Anterior cingulate cortex (tissue), 58 donors: ENCODE data around the gene GALNT11.
"Not testable (repeated sequence)": the region's sequence is repeated elsewhere in the genome, so short reads cannot be mapped to it uniquely, and the experiment has no call there.

Experiments
- DNase-seq, 58 donors: peaks; one replicate each; lab custom pipeline; 2025; lab: John Stamatoyannopoulos, UW

GALNT11 gene

GRCh38 chr7:152065800-152066344 lies 40.4 kb downstream of the GALNT11 start:
- DNase-seq = not testable (repeated sequence)

DNA sequence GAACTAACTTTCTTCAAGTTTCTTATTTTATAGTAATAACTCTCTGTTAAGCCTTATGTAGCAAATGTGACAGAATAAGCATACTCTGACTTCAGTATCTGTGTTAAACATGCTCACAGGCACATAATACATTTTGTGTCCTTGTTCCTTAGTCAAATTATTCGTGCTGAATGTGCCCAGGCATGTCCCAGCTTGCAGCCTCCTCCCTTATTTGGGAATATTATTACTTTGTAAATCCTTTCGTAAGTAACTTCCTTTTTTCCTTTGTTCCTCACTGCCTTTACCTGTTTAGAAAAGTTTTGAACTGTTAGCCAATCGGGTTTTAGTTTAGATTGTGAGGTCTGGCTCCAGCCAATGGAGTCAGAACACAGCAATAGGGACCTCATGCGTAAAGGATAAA lies 46.9 kb downstream of the GALNT11 start:
- no peak for DNase-seq

GRCh38 chr7:152073352-152073751 lies 47.9 kb downstream of the GALNT11 start:
- no peak for DNase-seq

GRCh38 chr7:152074673-152075072 lies 49.2 kb downstream of the GALNT11 start:
- no peak for DNase-seq

- DNase-seq = not testable (repeated sequence)
These were observed 49.9 kb downstream of the GALNT11 start for GRCh38 chr7:152075379-152075778.

- peak in 7 of 58 donors; percentile 1 to 29 (median 4) for DNase-seq
These were observed 50.9 kb downstream of the GALNT11 start for GRCh38 chr7:152076324-152076821.

DNA sequence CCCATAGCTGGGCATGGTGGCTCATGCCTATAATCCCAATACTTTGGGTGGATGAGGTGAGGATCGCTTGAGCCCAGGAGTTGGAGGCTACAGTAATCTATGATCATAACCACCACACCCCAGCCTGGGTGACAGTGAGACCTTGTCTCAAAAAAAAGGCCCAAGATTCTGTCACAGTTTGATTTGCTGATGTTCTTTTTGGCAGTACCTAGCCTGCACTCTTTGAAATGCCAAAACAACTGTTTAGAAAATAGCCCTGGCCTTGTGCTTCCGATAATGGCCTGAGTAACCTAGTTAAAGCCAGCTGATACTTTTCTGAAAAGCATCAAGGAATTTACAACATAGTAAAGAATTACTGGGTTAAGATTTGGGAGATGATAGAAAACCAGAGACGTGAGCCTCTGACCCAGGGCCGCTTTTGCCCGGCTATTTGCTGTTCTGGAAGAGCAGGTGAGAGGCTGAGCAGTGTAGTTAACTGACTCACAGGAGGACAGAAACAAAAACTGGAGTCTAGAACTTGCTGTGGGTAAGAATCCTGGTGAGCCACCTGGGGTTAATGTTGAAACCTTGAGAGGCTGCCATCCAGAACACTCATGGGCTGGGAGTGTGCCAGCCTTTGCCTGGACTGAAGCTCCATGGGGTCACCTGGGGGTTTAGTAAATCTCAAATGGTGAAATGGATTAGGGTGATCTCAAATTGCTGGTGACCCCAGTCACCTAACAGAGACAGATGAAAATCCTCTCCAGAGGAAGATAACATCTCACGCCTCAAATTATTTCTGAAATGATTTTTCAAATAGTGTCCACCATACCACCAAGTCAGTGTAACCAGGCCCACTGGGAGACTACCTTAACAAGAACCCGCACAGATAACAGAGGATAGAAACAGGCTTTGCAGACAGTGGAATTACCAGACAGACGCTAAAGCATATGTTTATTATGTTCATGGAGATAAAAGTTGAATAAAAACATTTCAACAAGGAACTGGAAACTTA lies 51.8 kb downstream of the GALNT11 start:
- DNase-seq = no peak

DNA sequence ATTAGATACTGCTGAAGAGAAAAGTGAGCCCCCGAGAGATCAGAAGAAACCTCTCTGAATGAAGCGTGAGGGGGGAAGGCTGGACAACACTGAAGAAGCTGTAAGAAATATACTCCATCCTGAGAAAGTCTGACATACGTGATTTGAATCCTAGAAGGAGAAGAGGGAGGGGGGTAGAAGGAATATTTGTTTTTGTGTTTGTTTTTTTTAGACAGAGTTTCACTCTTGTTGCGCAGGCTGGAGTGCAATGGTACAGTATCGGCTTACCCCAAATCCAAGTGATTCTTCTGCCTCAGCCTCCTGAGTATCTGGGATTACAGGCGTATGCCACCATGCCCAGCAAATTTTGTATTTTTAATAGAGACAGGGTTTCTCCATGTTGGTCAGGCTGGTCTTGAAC lies 52.6 kb downstream of the GALNT11 start:
- DNase-seq = no peak

- no peak for DNase-seq
These were observed 53.3 kb downstream of the GALNT11 start for GRCh38 chr7:152078786-152079185.

- DNase-seq = no peak
These were observed 55.6 kb downstream of the GALNT11 start for GRCh38 chr7:152081088-152081487.

DNA sequence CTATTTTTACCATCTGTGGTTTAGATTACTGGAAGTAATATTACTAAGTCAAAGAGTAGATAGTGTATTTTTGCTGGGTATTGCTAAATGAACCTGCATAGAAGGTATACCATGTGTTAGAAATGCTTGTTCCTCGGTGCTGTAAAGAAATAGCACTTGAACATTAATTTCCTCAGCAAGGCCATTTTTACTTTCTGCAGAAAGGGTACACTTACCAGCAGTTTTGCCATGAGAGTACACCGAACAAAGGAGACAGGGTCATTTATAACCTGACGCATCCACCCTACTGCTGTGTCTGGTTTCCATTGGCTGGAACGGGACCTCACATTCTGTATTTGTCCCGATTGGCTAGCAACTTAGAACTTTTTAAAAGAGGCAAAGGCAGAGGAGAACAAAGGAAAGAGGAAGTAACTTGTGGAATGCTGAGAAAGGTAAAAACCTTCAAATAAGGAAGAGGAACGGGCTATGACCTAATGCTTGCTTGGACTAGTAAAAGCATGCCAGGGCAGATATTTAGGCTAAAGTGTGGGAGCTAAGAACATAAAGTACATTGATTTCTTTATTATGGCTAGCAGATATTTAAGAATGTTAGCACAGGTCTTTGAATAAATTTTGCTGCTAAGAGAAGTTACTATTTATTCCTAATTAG lies 56.7 kb downstream of the GALNT11 start:
- not testable (repeated sequence) for DNase-seq

DNA sequence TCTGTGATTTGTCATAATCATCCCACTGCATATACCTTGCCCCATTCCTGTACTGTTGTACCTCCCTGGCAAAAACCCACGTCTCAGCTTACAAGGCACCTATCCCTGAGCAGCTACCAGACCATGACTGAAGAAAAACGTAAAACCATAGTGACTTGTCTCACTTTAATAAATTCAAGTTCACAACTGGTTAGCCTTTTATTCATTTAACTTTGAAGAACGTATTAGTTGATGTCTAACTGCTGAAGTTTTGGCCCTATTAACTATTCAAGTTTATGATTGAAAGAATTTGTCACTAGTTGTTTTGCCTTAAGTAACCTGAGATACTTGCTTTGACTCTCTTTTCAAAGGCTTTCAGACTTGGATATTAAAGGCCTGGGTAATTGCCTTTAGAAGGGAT lies 59.7 kb downstream of the GALNT11 start:
- no peak for DNase-seq

GRCh38 chr7:152086513-152086912 lies 61.0 kb downstream of the GALNT11 start:
- DNase-seq = no peak

DNA sequence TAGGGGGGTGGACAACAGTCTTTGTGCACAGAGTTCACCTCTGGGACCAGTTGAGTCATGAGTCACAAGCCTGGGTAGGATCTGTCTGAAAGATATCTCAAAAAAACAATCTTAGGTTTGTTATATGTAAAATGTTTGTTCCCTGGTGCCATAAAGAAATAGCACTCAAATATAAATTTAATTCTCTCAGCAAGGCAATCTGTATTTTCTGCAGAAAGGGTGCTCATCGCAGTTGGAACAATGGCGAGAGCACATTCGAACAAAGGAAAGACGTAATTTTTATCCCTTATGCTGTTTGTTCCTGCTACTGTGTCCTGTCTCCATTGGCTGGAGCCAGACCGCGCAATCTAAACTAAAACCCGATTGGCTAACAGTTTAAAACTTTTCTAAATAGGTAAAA lies 63.7 kb downstream of the GALNT11 start:
- DNase-seq = no peak

GRCh38 chr7:152090747-152091146 lies 65.3 kb downstream of the GALNT11 start:
- DNase-seq = no peak

- no peak for DNase-seq
These were observed 68.2 kb downstream of the GALNT11 start for GRCh38 chr7:152093717-152094116.

DNA sequence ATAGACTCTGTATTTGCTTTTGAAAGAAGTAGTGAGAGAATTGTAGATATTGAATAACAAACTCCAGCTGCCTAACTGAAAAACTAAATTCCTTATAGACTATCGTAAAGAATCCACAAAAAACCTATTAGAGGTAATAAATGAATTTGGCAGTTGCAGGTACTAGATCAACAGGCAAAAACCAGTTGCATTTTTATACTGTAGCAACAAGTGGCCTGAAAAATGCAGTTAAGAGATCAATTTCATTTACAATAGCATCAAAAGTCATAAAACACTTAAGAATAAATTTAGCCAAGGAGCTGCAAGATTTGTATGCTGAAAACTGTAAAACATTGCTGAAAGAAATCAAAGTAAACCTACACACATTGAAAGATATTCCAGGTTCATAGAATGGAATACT lies 70.3 kb downstream of the GALNT11 start:
- no peak for DNase-seq

- DNase-seq = no peak
These were observed 71.9 kb downstream of the GALNT11 start for GRCh38 chr7:152097330-152097729.

- no peak for DNase-seq
These were observed 77.6 kb downstream of the GALNT11 start for GRCh38 chr7:152103066-152103465.

GRCh38 chr7:152103691-152104090 lies 78.2 kb downstream of the GALNT11 start:
- no peak for DNase-seq

GRCh38 chr7:152105205-152105604 lies 79.7 kb downstream of the GALNT11 start:
- DNase-seq = no peak
